HEK293T (cell line): ENCODE data around the gene GARIN5A.

ENCODE experiments used
- ARNT ChIP-seq: fragments of 450-650 bp; IDR thresholded peaks from 2 replicates; pipeline ENCODE4 v1.6.1; 2017; ENCODE audit warnings: mild to moderate bottlenecking
- BHLHE40 ChIP-seq: fragments of 450-650 bp; IDR thresholded peaks from 2 replicates; pipeline ENCODE4 v1.6.1; 2016; ENCODE audit warnings: mild to moderate bottlenecking, moderate library complexity, borderline replicate concordance
- CTBP1 ChIP-seq: fragments of 450-650 bp; IDR thresholded peaks from 2 replicates; pipeline ENCODE4 v1.6.1; 2016; ENCODE audit warnings: borderline replicate concordance
- FOXA1 ChIP-seq: fragments of 450-650 bp; IDR thresholded peaks from 2 replicates; pipeline ENCODE4 v1.6.1; 2016; ENCODE audit warnings: mild to moderate bottlenecking
- FOXK2 ChIP-seq: fragments of 450-650 bp; IDR thresholded peaks from 2 replicates; pipeline ENCODE4 v1.6.1; 2016; ENCODE audit warnings: mild to moderate bottlenecking
- FOXM1 ChIP-seq: fragments of 450-650 bp; IDR thresholded peaks from 2 replicates; pipeline ENCODE4 v1.6.1; 2017; ENCODE audit warnings: mild to moderate bottlenecking, borderline replicate concordance
- LEF1 ChIP-seq: fragments of 450-650 bp; IDR thresholded peaks from 2 replicates; pipeline ENCODE4 v1.6.1; 2017; ENCODE audit warnings: mild to moderate bottlenecking, borderline replicate concordance
- NFRKB ChIP-seq: fragments of 450-650 bp; IDR thresholded peaks from 2 replicates; pipeline ENCODE4 v1.6.1; 2016; ENCODE audit warnings: mild to moderate bottlenecking, moderate library complexity
- SP1 ChIP-seq: fragments of 450-650 bp; IDR thresholded peaks from 2 replicates; pipeline ENCODE4 v1.6.1; 2017
- SUZ12 ChIP-seq: fragments of 450-650 bp; IDR thresholded peaks from 2 replicates; pipeline ENCODE4 v1.6.1; 2016; ENCODE audit warnings: mild to moderate bottlenecking
- TARDBP ChIP-seq: fragments of 450-650 bp; IDR thresholded peaks from 2 replicates; pipeline ENCODE4 v1.6.1; 2016
- ZNF384 ChIP-seq: fragments of 450-650 bp; IDR thresholded peaks from 2 replicates; pipeline ENCODE4 v1.6.1; 2016
- TF ChIP-seq, protein P1 (sequence below): fragments of 450-650 bp; IDR thresholded peaks from 2 replicates; pipeline ENCODE4 v1.6.1; 2016

GRCh38 chr19:50477751-50478515, 1.3 kb upstream of the GARIN5A start:
- TF ChIP-seq SUZ12 (no peak), BHLHE40 (no peak), SP1 (no peak), FOXA1 (no peak), CTBP1 (no peak), ZNF384 (no peak), FOXM1 (no peak), TARDBP (no peak), NFRKB (no peak), FOXK2 (no peak), LEF1 (no peak), ARNT (no peak)
- TF ChIP-seq, protein P1, sequence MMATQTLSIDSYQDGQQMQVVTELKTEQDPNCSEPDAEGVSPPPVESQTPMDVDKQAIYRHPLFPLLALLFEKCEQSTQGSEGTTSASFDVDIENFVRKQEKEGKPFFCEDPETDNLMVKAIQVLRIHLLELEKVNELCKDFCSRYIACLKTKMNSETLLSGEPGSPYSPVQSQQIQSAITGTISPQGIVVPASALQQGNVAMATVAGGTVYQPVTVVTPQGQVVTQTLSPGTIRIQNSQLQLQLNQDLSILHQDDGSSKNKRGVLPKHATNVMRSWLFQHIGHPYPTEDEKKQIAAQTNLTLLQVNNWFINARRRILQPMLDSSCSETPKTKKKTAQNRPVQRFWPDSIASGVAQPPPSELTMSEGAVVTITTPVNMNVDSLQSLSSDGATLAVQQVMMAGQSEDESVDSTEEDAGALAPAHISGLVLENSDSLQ, result no peak
